GM18499 (cell line): ENCODE measurements around the gene LDAF1.
"Not testable (repeated sequence)": the region's sequence is repeated elsewhere in the genome, so short reads cannot be mapped to it uniquely, and the experiment has no call there.

Experiments used
- ATAC-seq: cut with Tn5 transposase; IDR thresholded peaks from one replicate; pipeline ENCODE4 v1.9.1; 2021; ENCODE audit warnings: moderate number of reproducible peaks; ENCODE audit not compliant: insufficient read depth, unreplicated experiment

The LDAF1 gene

GRCh38 chr16:21161211-21161610, 2.7 kb downstream of the LDAF1 start:
- ATAC-seq: no peak

- no peak for ATAC-seq
These were observed 4.2 kb downstream of the LDAF1 start for GRCh38 chr16:21162661-21163151.

GRCh38 chr16:21163576-21163975, 5.1 kb downstream of the LDAF1 start:
- ATAC-seq: no peak

GRCh38 chr16:21164521-21165168, 6.2 kb downstream of the LDAF1 start:
- ATAC-seq: no peak

- no peak for ATAC-seq
These were observed 8.1 kb downstream of the LDAF1 start for GRCh38 chr16:21166561-21166961.

GRCh38 chr16:21167360-21167759, 8.9 kb downstream of the LDAF1 start:
- no peak for ATAC-seq

GRCh38 chr16:21167929-21168602, 9.6 kb downstream of the LDAF1 start:
- ATAC-seq: no peak

- no peak for ATAC-seq
These were observed 10.9 kb downstream of the LDAF1 start for GRCh38 chr16:21169249-21169981.

- not testable (repeated sequence) for ATAC-seq
These were observed 11.6 kb downstream of the LDAF1 start for GRCh38 chr16:21170116-21170515.

GRCh38 chr16:21172650-21173049, 14.2 kb downstream of the LDAF1 start:
- no peak for ATAC-seq

- ATAC-seq: no peak
These were observed 16.9 kb downstream of the LDAF1 start for GRCh38 chr16:21175397-21175796.

- no peak for ATAC-seq
These were observed 20.9 kb downstream of the LDAF1 start for GRCh38 chr16:21179126-21179982.

- ATAC-seq: no peak
These were observed 21.5 kb downstream of the LDAF1 start for GRCh38 chr16:21179983-21180365.

GRCh38 chr16:21183995-21184394, 25.5 kb downstream of the LDAF1 start:
- ATAC-seq: no peak

GRCh38 chr16:21184834-21185233, 26.4 kb downstream of the LDAF1 start:
- no peak for ATAC-seq

GRCh38 chr16:21185659-21186325, 27.3 kb downstream of the LDAF1 start:
- no peak for ATAC-seq

- ATAC-seq: no peak
These were observed 27.8 kb downstream of the LDAF1 start for GRCh38 chr16:21186326-21186691.

- ATAC-seq: no peak
These were observed 30.8 kb downstream of the LDAF1 start for GRCh38 chr16:21189311-21189710.

GRCh38 chr16:21190013-21190412, 31.5 kb downstream of the LDAF1 start:
- no peak for ATAC-seq

GRCh38 chr16:21190599-21190998, 32.1 kb downstream of the LDAF1 start:
- no peak for ATAC-seq
